ENCODE results near the gene RASL10A. TPM values are rescaled to one million over a fixed set of nuclear protein-coding genes. Genes with fewer than 3 reads are reported as not detected.

Gene RASL10A
- total RNA-seq, 3 donors from 2014 or later: 2.7 to 4.7 (median 4.3) TPM

DNA sequence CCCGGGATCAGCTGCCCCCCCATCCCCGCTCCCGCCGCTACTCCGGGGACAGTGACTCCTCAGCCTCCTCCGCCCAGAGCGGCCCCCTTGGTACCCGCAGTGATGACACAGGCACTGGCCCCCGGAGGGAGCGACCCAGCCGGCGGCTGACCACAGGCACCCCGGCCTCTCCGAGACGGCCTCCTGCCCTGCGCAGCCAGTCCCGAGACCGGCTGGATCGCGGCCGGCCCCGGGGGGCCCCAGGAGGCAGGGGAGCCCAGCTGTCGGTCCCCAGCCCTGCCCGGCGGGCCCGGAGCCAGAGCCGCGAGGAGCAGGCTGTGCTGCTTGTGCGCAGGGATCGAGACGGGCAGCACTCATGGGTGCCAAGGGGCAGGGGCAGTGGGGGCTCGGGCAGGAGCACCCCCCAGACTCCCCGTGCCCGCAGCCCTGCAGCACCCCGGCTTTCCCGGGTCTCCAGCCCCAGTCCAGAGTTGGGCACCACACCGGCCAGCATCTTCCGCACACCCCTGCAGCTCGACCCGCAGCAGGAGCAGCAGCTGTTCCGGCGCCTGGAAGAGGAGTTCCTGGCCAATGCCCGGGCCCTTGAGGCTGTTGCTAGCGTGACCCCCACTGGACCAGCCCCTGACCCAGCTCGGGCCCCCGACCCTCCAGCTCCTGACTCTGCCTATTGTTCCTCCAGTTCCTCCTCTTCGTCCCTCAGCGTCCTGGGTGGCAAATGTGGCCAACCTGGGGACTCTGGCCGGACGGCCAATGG, 3.9 kb downstream of the RASL10A start:
- H3K4me3 ChIP-seq: peak overlapping the region; percentile 32 to 60 (median 35)

DNA sequence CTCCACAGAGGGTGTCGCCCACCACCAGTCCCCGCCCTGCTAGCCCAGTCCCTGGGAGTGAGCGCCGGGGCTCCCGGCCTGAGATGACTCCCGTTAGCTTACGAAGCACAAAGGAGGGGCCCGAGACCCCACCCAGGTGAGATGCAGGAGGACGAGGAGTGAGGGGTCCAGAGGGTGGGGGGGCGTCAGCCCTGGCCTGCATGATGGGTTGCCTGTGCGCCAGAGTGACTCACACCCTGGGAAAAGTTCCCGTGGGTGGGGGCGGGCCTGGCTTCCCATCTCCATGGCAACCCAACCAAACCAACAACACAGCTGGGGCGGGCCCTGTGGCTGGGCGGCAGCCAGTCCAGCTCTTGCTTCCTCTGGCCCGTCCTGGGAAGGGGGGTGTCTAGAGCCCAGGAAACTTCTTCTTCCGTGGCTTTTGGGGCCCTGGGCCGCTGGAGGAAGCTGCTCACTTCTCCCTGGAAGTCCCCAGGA, 4.6 kb downstream of the RASL10A start:
- Histone ChIP-seq H3K9me3 (no peaks in the 10 kb centered on the region), H3K27ac (peak overlapping the region; percentile 89 to 93), H3K27me3 (peaks cover 0 to 18% of the 10 kb centered on the region in 2 donors), H3K4me1 (peaks cover 36 to 37% of the 10 kb centered on the region in 2 donors), H3K4me3 (peak overlapping the region; percentile 32 to 60 (median 35)), H3K36me3 (no peaks in the 10 kb centered on the region)
- peak; percentile 97 for DNase-seq (ENCODE audit: low spot score in 2 of 2)
- intact Hi-C loops (cut with DNase I; ENCODE audit: low total_unique reads): loop anchor here (10.0 kb wide), 1 partner anchor 454 kb away; the partner anchor contains the start of genes UQCR10 and ZMAT5
- TF ChIP-seq POLR2AphosphoS5 (IDR thresholded peaks at IDR 0.05) (peak; percentile 66 to 76 (median 75)), POLR2A (IDR thresholded peaks at IDR 0.05) (no peak)

More for the DNA sequence above, 3.9 kb downstream of the RASL10A start:
- Histone ChIP-seq H3K4me1 (peaks cover 33 to 37% of the 10 kb centered on the region in 2 donors), H3K27me3 (peaks cover 2 to 18% of the 10 kb centered on the region in 2 donors), H3K9me3 (no peaks in the 10 kb centered on the region), H3K27ac (peak overlapping the region; percentile 89 to 93), H3K36me3 (no peaks in the 10 kb centered on the region)
- DNase-seq (ENCODE audit: low spot score in 2 of 2): peak in 1 of 2 donors; percentile 51
- intact Hi-C loops (cut with DNase I; ENCODE audit: low total_unique reads): loop anchor here (10.0 kb wide), 1 partner anchor 453 kb away; the partner anchor contains the start of genes UQCR10 and ZMAT5
- no peak for TF ChIP-seq POLR2AphosphoS5 (IDR thresholded peaks at IDR 0.05)
- no peak for TF ChIP-seq POLR2A (IDR thresholded peaks at IDR 0.05)

DNA sequence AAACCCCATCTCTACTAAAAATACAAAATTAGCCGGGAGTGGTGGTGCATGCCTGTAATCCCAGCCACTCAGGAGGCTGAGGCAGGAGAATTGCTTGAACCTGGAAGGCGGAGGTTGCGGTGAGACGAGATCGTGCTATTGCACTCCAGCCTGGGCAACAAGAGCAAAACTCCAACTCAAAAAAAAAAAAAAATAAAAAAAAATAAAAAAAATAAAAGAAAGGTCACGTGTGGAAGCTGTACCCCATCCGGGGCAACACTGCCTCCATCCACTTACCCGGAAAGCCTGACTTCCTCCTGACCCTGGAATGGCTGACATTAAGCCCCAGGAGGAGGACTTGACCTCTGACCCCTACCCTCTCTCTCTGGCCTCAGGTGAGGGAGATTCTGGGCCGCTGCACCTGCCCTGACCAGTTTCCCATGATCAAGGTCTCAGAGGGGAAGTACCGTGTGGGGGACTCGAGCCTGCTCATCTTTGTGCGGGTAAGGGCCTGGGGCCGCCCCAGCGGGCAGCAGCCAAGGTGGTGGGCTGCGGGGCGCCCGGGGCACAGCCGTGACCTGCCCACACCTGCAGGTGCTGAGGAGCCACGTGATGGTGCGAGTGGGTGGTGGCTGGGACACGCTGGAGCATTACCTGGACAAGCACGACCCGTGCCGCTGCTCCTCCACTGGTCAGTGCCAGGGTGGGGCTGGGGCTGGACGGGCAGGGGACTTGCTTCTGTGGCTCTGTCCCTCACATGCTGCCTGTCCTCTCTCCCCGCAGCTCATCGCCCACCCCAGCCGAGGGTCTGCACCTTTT, 5.2 kb downstream of the RASL10A start:
- peak overlapping the region; percentile 89 to 93 for H3K27ac ChIP-seq
- no peaks in the 10 kb centered on the region for H3K36me3 ChIP-seq
- peaks cover 0 to 18% of the 10 kb centered on the region in 2 donors for H3K27me3 ChIP-seq
- H3K4me1 ChIP-seq: peaks cover 33 to 37% of the 10 kb centered on the region in 2 donors
- H3K4me3 ChIP-seq: peak overlapping the region in 2 of 3 donors; percentile 32 to 74
- no peaks in the 10 kb centered on the region for H3K9me3 ChIP-seq
- no peak for DNase-seq (ENCODE audit: low spot score in 2 of 2)
- intact Hi-C loops (cut with DNase I; ENCODE audit: low total_unique reads): loop anchor here (10.0 kb wide), 1 partner anchor 455 kb away; the partner anchor contains the start of genes UQCR10 and ZMAT5
- no peak for TF ChIP-seq POLR2AphosphoS5 (IDR thresholded peaks at IDR 0.05)
- no peak for TF ChIP-seq POLR2A (IDR thresholded peaks at IDR 0.05)
- TF ChIP-seq, protein P1, sequence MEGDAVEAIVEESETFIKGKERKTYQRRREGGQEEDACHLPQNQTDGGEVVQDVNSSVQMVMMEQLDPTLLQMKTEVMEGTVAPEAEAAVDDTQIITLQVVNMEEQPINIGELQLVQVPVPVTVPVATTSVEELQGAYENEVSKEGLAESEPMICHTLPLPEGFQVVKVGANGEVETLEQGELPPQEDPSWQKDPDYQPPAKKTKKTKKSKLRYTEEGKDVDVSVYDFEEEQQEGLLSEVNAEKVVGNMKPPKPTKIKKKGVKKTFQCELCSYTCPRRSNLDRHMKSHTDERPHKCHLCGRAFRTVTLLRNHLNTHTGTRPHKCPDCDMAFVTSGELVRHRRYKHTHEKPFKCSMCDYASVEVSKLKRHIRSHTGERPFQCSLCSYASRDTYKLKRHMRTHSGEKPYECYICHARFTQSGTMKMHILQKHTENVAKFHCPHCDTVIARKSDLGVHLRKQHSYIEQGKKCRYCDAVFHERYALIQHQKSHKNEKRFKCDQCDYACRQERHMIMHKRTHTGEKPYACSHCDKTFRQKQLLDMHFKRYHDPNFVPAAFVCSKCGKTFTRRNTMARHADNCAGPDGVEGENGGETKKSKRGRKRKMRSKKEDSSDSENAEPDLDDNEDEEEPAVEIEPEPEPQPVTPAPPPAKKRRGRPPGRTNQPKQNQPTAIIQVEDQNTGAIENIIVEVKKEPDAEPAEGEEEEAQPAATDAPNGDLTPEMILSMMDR (IDR thresholded peaks at IDR 0.05): no peak

DNA sequence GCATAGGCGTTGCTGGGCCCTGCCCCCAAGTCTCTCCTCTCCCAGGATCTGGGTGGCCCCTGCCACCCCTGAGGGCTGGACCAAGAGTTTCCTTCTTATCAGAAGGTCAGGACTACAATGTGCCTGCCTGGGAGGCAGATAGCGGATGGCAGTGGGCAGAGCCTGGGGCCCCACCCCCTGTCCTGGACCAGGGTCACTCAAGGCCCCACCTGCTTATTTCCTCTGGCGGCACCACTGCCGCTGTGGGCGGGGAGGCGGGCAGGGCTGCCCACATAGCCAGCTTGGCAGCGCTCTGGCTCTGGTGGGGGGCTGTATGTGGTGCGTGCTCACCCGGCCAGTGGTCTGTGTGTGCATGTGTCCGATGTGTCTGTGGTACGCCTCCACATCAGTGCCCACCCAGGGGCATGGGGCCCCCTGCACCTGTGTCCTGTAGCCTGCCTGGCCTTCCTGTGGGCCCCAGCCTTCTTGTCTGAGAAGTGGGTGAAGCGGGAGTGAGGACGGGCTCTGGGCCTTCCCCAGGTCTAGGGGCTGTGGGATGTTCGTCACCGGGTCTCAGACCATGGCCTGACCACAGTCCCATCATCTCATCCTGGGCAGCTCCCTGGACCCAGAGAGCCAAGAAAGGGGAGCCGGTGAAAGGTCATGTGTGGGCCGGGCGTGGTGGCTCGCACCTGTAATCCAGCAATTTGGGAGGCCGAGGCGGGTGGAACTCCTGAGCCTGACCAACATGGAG, 6.0 kb downstream of the RASL10A start:
- no peak for DNase-seq (ENCODE audit: low spot score in 2 of 2)
- intact Hi-C loops (cut with DNase I; ENCODE audit: low total_unique reads): loop anchor here (10.0 kb wide), 1 partner anchor 455 kb away; the partner anchor contains the start of genes UQCR10 and ZMAT5
- Histone ChIP-seq H3K4me1 (peaks cover 27 to 32% of the 10 kb centered on the region in 2 donors), H3K9me3 (no peaks in the 10 kb centered on the region), H3K36me3 (no peaks in the 10 kb centered on the region), H3K27me3 (peaks cover 0 to 14% of the 10 kb centered on the region in 2 donors), H3K27ac (peak overlapping the region; percentile 89 to 93), H3K4me3 (peak overlapping the region in 2 of 3 donors; percentile 9 to 74)
- TF ChIP-seq POLR2A (IDR thresholded peaks at IDR 0.05): no peak
- no peak for TF ChIP-seq POLR2AphosphoS5 (IDR thresholded peaks at IDR 0.05)
- TF ChIP-seq, protein P1 (IDR thresholded peaks at IDR 0.05): no peak

DNA sequence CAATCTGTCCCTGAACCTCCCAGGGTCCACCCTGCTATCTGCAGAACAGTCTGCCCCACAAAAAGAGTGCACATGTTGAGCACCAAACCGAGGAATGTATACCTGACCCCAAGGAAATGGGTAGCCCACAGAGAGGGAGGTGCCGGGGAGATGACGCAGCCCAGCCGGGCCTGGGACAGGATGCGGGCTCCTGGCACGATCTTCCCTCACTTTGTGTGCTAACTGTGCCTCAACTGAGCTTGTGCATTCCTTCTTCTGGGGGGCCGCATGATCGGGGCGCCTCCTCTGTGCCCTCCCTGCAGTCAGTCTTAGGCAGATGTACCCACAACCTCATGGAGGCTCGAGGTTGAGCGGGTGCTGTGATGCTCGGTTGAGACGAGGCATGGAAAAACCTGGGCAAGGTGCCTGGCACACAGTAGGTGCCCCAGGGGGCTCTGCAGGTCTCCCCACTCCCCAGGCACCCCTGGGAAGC, 6.7 kb downstream of the RASL10A start:
- peak overlapping the region; percentile 9 to 93 (median 74) for H3K4me3 ChIP-seq
- no peaks in the 10 kb centered on the region for H3K9me3 ChIP-seq
- DNase-seq (ENCODE audit: low spot score in 2 of 2): no peak
- H3K4me1 ChIP-seq: peaks cover 27 to 28% of the 10 kb centered on the region in 2 donors
- H3K36me3 ChIP-seq: no peaks in the 10 kb centered on the region
- peak overlapping the region; percentile 89 to 93 for H3K27ac ChIP-seq
- intact Hi-C loops (cut with DNase I; ENCODE audit: low total_unique reads): no loop called here
- peaks cover 0 to 7% of the 10 kb centered on the region in 2 donors for H3K27me3 ChIP-seq
- TF ChIP-seq POLR2A (IDR thresholded peaks at IDR 0.05): no peak
- TF ChIP-seq, protein P1 (IDR thresholded peaks at IDR 0.05): no peak
- TF ChIP-seq POLR2AphosphoS5 (IDR thresholded peaks at IDR 0.05): no peak
